ENCODE results near the gene PDIA5. TPM values are rescaled to one million over a fixed set of nuclear protein-coding genes. Genes with fewer than 3 reads are reported as not detected.
A peak's percentile ranks its signal among the peaks of the same experiment; 100 is the strongest.

The PDIA5 gene
- total RNA-seq (2014; rRNA removed) = 18.5 and 18.8 TPM in 2 replicates
- 14.8 TPM for polyA plus RNA-seq (2012)

DNA sequence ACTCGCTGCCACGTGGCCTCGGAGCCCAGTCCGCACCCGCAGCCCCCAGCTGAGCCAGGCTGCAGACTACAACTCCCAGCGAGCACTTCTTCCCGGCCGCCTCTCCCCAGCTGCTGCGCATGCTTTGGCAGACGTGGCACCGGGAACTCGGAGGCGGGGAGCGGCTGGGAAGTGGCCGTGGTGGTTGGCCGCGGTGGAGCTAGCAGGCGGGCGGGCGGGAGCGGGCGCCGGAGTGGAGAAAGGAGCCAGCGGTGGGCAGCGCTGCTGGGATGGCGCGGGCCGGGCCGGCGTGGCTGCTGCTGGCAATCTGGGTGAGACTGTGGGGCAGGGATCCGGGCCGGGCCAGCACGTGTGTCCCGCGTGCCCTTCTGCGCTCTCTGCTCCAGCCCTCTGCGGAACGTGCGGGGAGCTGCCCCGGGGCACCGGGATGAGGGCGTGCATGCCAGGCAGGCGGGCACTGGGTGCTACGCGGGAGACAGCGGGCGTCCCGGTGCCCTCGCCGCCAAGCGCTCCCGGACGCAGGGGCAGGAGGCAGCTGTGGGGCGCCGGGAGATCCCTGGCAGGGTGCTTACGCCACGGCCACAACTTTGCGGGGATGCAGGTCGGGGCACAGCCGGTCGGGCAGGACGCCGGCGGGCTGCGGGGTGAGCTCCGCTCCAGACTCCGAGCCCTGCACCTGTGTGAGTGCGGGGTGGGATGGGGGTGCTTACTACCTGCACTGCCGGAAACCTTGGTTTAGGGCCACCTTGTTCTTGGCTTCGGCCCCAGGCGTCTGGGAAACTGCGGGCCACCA is at the start of gene PDIA5:
Gene PDIA5 (plus strand): TSS at position 130 of the 793 bp plus-strand sequence. CDS start 140 bp downstream, at position 270.
- DNase-seq (ENCODE audit: low read depth) = peak; percentile 85

DNA sequence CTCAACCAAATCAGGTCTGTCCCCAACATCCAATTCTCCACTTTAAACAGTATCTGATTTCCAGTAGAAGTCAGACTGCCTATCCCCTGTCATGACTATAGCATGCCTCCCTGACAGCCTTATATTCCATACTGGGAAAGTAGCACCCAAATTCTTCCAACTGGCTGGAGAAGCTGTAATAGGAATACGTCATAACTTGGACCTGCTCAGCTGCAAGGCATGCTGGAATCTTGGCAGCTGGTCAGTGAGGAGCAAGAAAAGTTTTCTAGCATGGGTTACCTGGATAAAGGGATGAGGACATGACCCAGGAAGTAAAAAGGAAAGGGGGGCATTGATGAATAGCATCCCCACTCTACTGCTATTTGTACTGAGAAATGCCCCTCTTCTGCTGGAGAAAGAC is 48.1 kb upstream of the PDIA5 start:
- no peak for DNase-seq (ENCODE audit: low read depth)

DNA sequence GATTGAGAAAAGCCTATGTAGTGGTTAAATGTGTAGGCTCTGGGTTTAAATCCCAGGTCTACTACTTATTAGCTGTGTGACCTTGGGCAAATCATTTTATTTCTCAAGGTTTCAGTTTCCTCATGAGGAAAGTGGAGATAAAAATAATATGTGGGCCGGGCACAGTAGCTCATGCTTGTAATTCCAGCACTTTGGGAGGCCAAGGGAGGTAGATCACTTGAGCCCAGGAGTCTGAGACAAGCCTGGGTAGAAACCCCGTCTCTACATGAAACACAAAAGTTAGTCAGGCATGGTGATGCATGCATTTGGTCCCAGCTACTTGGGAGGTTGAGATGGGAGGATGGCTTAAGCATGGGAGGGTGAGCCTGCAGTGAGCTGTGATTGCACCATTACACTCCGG is 47.7 kb upstream of the PDIA5 start:
- no peak for DNase-seq (ENCODE audit: low read depth)

DNA sequence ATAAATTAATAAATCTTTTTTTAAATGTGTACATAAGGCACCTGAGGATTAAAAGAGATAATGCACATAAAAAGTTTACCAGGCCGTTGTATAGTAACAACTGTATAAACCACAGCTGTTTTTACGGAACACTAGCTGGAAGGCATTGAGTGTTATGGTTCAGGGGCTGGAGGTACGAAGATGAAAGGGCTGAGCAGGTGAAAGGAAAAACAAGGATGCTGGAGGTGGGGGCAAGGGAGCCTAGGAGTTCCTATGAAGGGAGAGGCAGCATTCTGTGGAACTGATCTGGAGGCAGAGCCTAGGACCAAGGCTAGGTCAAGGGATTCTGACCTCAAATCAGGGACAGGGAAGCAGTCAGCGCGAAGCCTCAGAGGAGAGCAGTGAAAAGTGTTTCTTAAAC is 47.2 kb upstream of the PDIA5 start:
- no peak for DNase-seq (ENCODE audit: low read depth)

DNA sequence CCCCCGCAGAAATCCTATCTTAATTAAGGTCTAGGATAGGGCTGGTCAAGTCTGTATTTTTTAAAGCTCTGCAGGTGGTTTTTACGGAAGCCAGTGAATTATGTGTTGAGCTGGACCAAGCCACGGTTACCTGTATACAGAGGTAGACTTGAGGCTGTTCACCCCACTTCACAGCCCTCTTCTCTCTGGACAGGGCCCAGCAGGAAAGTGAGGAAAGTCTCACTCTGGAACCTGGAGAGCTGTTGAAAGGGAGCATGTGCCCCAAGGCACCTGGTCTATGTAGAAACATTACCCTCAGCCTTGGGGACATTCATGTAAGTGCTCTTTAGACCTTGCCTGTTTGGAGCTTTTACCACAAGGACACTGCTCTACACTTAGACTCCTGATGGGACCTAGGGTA is 46.1 kb upstream of the PDIA5 start:
- no peak for DNase-seq (ENCODE audit: low read depth)

DNA sequence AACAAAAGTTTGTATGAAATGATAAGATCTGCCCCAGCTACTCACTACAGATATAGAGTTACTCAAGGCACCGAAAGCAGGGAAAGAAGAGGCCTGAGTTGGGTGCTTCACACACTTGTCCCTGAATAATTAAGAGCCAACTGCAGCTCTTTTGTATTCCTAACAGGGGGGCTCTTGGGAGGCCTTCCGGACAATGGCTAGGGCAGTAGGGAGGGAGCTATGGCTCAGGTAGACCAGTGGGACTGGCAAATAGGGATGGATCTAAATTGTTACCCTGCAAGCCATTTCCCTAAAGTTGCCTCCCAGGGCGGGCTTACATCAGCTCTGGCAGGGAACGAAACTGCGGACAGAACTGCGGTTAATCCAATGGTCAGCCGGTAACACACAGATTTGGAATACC is 45.4 kb upstream of the PDIA5 start:
- DNase-seq (ENCODE audit: low read depth) = no peak

DNA sequence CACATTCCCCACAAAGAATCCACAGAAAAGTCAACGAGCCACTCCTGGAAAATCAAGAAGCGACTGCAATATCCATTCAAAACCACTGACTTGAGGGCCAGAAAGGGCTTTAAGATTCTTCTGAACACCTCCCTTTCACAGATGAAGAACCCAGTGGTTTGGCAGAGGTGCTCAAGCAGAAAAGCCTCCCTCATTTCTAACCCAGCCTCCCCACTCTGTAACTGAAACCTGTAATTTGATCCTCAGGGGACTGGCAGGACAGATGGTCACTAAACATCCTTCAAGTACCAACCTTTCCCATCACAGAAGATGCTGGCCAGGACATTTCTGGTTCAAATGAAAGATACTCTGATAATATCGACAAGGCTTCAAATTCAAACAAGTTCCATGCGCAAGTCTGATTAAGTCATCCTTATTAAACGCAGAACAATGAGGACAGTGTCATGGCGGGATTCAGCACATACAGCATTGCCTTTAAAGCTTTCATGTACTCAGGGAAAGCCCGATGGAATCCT is 44.8 kb upstream of the PDIA5 start:
- DNase-seq (ENCODE audit: low read depth) = no peak

DNA sequence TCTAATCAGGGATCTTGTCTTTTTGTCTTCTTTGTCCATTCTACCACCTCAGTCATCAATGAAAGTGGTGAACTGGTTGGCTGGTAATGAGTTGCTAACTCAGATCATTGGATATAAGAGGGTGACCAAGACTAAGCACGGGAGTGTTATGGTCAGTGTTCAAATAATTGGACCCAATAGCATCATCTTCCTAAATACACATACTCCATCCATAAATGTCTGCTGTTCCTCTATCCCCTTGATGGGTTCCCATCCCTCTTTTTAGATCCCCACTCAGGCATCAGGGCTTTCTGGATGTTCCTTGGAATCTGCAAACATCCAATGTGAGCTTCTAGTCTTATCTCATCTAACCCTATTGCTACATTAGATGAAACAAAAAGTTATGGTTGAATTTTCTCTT is 42.8 kb upstream of the PDIA5 start:
- DNase-seq (ENCODE audit: low read depth) = no peak

DNA sequence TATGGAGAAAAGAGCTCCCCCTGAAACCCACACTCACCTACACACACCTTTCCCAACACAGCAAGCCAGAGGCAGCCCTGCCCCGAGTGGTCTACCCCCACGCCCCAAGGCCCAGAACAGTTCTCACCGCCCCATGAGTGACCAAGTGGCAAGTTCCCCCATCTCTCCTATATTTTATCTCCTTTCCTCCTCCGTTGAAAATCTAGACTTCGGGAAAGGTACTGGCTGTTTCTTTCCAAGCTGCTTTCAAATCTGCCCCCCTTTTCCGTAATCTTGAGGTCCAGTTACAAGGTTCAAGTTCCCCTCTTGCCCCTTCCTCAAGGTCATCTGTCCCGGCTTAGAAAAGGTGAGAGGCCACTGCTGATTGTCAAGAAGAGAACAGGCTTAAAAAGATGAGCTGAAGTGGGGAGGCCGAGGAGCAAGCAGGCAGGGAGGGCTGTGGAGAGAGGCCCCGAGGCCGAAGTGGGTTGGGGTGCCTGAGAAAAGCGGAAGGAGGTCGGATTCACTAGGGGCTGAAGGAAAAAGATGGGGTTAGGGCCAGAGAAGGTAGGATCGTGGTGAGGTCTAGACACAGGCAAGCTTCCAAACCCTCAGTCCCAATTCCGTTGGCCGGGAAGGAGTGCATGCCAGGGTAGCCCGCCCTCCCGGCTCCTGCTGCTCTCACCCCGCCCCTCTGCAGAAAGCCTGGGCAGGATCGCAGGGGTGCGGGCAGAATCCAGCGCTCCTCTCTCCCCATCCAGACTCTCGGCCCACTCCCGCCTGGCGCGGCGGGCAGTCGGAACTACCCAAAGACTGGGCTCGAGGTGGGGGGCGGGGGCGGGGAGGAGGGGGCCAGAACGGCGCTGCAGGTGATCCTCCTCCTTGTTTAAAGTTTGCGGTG is 40.9 kb upstream of the PDIA5 start:
- DNase-seq (ENCODE audit: low read depth) = no peak

DNA sequence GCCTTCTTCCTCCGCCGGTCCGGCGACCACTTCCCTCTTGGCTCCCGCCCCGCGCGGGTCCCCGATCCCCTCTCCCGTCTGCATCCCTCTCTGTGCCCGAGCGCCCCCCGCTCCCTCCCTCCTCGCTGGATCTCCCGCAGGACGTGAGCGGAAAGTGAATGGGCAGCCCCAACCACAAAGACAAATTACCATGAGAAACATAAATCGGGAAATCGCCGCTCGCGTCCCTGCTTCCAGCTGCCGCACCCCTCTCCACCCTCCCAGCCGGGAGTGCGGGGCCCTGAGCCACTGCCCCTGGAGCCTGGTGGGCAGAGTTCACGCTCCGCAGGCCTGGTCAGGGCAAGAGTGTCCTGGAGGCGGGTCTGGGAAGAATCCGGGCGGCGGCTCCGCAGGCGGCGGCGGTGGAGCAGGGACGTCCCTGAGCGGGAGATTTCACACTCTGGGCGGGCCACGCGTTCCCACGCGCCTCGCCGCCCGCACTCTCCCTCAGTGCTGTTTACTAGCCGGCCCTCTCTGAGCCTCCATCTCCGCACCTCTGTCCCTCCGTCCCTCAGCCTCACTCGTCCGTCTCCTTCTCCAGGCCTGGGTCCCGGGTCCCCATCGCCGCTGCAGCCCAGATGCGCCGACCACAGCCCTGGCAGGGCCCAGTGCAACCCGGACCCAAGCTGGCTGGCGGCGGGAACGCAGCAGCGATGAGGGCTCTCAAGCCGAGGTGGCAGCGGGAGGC is 40.1 kb upstream of the PDIA5 start:
- DNase-seq (ENCODE audit: low read depth) = no peak

DNA sequence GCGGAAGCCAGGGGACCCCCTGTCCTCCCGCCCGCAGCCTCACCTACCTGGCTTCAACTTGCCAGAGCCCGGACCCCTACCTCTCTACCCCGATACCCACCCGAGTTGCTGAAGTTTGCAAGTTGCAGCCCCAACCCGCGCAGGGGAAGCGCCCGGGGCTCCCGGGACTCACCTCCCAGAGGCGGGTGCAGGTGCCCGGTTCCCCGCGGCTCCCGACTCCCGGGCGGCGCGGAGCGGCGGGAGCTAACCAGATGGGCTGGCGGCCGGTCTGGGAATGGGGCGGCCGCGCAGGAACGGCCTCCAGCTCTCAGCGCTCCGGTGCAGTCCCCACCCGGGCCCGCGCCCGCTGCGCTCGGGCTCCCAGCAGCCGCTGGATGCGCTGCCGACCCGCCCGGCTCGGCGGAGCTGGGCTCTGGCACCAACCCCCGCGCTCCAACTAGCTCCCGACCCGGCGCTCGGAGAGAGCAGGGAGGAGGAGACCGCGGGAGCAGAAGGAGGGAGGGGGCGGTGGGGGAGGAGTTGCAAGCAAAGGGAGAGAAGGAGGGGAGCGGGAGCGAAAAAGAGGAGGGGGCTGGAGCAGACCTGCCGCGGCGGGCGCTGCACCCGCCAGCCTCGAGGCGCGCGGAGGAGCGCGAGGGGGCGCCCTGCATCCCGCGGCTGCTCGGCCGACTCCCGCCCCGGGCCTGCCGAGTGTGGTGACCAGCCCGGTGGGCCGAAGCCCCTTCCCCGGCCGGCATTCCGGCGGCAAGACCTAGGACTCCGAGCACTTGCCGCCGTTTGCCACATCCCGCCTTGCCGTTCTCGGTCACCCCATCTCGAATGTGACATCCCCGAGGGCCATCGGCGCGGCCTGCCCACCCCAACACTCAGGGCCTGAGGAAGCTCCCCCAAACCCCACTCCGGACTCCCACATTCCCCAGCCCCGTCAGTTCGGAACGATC is 39.3 kb upstream of the PDIA5 start, which contains the start of gene SEMA5B:
Gene SEMA5B (minus strand): TSS at position 472 of the 941 bp plus-strand sequence. CDS start 66,500 bp downstream, outside the sequence.
- no peak for DNase-seq (ENCODE audit: low read depth)

DNA sequence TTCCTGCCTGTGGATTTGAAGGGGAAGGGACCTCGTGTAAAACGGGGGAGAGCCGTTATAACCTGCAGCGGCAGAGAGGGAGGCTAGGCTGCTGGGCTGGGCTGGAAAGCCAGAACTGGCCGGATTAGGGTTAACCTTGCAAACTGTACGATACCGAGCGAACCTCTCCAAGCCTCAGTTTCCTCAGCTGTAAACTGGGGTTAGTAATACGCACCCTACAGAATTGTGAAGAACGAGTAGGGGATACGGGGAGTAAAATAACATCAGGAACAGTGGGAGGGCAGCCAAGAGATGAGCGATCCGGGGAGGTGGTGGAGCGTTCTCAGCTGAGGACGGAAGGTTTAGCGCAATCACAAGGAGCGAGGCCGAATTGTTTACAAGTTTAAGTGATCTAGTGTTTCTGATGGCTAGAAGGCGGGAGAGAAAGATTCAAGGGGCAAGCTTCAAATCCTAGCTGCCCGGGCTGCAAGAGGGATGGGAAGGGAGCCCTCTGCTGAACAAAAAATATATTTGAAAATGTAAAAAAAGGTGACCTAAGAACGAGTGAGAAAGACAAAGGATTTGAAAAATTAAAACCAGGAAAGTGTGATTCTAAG is 38.5 kb upstream of the PDIA5 start:
- DNase-seq (ENCODE audit: low read depth) = peak; percentile 68

DNA sequence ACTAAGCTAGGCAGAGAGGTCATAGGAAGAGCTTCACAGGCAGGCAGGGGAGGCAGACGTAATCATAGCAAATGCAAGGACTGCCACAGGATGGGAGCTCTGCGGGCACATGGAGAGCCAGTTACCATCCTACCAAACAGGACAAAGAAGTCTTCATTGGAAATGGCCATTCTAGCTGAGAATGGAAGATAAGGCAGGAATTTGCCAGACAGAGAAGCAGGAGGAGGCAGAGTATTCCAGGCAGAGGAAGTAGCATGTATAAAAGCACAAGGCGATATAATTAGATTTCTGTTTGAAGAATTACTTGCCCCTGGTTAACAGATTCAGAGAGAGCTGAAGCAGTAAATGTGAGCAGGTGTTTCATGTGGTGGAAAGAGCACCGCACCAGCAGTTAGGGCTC is 35.8 kb upstream of the PDIA5 start:
- no peak for DNase-seq (ENCODE audit: low read depth)

DNA sequence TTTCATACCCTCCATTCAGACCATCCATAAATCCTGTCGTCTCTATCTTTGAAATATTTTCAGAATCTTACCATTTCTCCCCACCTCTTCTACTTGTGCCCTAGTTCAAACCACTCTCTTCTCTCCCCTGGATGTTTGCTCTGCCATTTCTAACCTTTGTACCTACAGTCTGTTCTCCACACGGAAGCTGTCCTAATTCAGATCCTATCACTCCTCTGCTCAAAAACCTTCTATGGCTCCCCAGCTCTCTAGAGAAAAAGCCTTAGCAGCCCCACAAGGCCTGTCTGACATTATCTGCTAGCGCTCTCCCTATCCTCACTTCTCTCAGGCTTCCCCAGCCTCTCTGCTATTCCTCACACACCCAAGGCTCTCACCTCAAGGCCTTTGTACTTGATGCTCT is 34.8 kb upstream of the PDIA5 start:
- DNase-seq (ENCODE audit: low read depth) = no peak

DNA sequence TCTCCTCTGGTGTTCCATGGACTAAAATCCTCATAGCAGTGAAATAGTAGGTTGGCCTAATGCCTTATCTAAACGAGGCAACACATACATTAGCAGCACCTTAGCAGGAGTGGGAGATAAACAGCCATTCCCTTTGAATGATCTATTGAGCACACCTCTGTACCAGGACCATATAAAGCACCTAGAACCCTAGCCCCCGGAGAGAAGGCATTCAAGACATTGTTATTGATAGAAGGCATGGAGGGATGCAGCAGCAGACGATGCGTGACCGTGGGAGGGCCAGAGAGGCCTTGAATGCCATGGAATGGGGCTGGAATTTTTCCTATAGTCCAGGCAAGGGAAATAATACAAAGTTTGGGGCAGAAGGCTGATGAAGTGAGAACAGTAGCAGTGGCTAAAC is 32.7 kb upstream of the PDIA5 start:
- DNase-seq (ENCODE audit: low read depth) = no peak

DNA sequence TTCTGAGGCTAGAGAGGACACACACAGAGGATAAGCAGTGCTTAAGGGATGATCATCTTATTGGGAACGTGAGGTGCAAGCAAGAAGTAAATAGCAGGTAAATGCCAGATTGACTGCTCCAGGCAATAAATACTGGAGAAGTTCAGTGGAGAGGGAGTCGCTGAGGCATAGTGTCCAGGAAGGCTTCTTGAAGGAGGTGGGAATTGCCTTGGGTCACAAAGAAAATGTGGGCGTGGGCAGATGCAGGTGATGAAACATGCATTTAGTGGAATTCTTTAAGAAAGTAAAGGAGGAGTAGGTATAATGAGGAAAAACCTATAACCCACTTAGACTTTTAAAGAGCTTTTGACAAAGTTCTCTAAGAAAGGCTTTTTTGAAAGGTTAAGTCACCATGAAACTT is 31.8 kb upstream of the PDIA5 start:
- DNase-seq (ENCODE audit: low read depth) = no peak

DNA sequence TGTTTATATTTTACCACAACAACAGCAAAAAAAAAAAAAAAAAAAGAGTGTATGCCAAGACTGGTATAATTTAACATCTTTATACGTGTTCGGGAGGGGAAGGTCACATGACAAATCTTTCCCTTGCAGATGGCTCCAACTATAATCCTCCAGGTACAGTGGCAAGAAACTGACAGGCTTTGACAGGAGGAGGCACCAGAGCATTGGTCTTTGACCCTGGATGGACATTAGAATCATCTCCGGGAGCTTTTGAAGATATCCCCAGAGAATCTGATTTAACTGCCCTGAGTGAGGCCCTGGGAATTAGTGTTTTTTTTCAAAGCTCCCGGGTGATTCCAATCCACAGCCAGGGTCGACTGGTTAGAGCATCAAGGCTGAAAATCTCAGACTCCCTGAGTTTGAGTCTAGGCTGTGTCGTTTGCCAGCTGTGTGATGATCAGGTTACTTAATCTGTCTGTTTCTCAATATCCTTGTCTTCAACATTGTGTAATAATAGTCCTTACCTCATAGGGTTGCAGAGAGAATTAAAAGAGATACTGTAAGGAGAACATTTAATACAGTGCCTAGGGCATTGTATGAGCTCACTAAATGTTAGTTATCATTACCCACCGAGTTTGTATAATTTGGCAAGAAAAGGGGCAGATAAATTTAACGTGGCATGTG is 30.3 kb upstream of the PDIA5 start:
- DNase-seq (ENCODE audit: low read depth) = peak; percentile 61

DNA sequence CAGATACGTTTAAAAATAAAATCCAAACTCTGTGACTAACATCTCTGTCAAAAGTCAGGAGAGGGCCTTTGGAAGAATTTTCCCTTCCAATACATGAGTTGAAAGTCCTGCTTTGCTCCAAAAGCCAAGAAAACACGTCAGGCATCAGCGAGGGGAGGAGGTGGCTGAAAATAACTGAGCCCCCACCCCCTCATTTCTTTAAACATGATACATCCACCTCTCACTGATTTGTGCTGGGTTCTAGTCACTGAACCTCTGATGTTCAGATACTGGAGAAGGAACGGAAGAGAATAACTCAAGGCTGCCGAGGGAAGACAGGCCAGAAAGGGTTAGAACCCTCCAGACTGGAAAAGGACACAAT is 29.8 kb upstream of the PDIA5 start:
- DNase-seq (ENCODE audit: low read depth) = no peak

DNA sequence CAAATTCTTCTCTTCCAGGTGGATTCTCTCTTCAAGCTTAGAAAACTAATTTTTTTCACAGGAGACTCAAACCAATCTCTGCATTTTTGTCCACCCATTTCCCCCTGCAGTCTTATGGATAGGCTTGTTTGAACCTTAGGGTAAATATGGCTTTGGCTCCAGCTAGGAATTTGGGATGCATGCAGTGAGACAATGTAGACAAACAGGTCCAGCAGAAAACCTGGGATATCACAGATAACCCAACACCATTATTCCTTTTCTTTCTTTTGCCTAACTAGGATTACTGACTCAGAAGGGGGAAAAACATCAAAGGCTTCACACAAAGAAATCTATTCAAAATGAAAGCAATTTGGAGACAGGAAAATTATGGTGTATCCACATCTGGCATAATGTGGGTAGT is 28.1 kb upstream of the PDIA5 start:
- no peak for DNase-seq (ENCODE audit: low read depth)

DNA sequence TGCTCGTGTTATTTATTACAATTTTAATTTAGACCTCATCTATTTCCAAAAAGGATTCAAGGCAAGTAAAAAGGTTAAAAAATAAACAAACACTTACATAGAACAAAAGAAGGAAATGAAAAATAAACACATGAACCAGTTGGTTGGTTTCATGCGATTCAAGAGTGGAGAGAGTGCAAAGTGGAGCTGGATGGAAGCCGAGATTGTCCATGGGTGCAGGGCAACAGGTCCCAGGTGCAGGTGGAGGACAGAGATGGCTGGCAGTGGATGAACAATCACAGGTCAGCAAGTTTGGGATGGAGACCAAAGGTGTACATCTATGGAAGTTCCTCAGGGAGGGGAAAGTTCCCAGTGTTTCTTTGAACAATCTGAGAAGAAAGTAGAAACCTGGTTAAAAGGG is 27.6 kb upstream of the PDIA5 start:
- no peak for DNase-seq (ENCODE audit: low read depth)

Data from LHCN-M2 (cell line).